CMK (cell line): Measurements from ENCODE around the gene BRAF.
A peak's percentile ranks its signal among the peaks of the same experiment; 100 is the strongest.
"Not testable (repeated sequence)": the region's sequence is repeated elsewhere in the genome, so short reads cannot be mapped to it uniquely, and the experiment has no call there.

Experiments
- DNase-seq: peaks from one replicate; pipeline ENCODE4 v3.0.0-alpha.2; 2010; ENCODE audit warnings: low read depth

BRAF gene

GRCh38 chr7:140877249-140877524 is 47.5 kb downstream of the BRAF start:
- no peak for DNase-seq

GRCh38 chr7:140876519-140877248 is 48.0 kb downstream of the BRAF start:
- DNase-seq: no peak

GRCh38 chr7:140873434-140873833 is 51.3 kb downstream of the BRAF start:
- no peak for DNase-seq

GRCh38 chr7:140870003-140870402 is 54.7 kb downstream of the BRAF start:
- no peak for DNase-seq

- no peak for DNase-seq
These were observed 55.3 kb downstream of the BRAF start for GRCh38 chr7:140869430-140869829.

- no peak for DNase-seq
These were observed 57.0 kb downstream of the BRAF start for GRCh38 chr7:140867467-140868462.

GRCh38 chr7:140866926-140867325 is 57.8 kb downstream of the BRAF start:
- DNase-seq: no peak

GRCh38 chr7:140864732-140865131 is 60.0 kb downstream of the BRAF start:
- DNase-seq: no peak

GRCh38 chr7:140863867-140864266 is 60.9 kb downstream of the BRAF start:
- DNase-seq: no peak

GRCh38 chr7:140863184-140863583 is 61.5 kb downstream of the BRAF start:
- no peak for DNase-seq

- DNase-seq: no peak
These were observed 67.7 kb downstream of the BRAF start for GRCh38 chr7:140857048-140857447.

- DNase-seq: no peak
These were observed 83.5 kb downstream of the BRAF start for GRCh38 chr7:140841166-140841715.

- DNase-seq: no peak
These were observed 93.0 kb downstream of the BRAF start for GRCh38 chr7:140831724-140832123.

GRCh38 chr7:140829720-140830119 is 95.0 kb downstream of the BRAF start:
- no peak for DNase-seq

- no peak for DNase-seq
These were observed 96.0 kb downstream of the BRAF start for GRCh38 chr7:140828741-140829140.

- DNase-seq: not testable (repeated sequence)
These were observed 107.3 kb downstream of the BRAF start for GRCh38 chr7:140817383-140817782.

GRCh38 chr7:140810830-140811556 is 113.7 kb downstream of the BRAF start:
- DNase-seq: peak; percentile 17

- no peak for DNase-seq
These were observed 114.3 kb downstream of the BRAF start for GRCh38 chr7:140810385-140810784.

GRCh38 chr7:140778975-140779374 is 145.8 kb downstream of the BRAF start:
- DNase-seq: no peak

- no peak for DNase-seq
These were observed 146.2 kb downstream of the BRAF start for GRCh38 chr7:140778568-140778967.

- DNase-seq: no peak
These were observed 150.4 kb downstream of the BRAF start for GRCh38 chr7:140774371-140774770.

- DNase-seq: no peak
These were observed 151.6 kb downstream of the BRAF start for GRCh38 chr7:140773104-140773503.
